ENCODE data around the gene MISP.

DNA sequence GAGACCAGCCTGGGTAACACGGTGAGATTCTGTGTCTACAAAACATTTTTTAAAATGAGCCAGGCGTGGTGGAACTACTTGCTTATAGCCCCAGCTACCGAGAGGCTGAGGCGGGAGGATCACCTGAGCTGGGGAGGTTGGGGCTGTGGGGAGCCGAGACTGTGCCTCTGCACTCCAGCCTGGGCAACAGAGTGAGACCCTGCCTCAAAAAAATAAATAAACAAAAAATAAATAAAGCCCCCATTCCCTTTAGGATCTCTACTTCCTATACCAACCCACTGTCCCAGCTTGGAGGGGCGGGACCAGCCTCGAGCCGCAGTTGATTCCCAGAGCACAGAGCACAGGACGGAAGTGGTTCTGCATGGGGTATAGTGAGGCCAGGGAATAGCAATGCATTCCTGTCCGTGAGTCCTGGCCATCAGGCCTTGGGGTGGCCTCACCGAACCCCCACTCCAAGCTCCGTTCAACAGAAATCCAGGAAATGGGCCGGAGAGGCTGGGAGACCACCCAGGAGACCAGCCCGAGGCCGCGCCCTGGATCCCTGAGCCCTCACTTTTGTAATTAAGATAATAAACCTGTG lies 41.5 kb downstream of the MISP start:
- TF ChIP-seq, protein P1, sequence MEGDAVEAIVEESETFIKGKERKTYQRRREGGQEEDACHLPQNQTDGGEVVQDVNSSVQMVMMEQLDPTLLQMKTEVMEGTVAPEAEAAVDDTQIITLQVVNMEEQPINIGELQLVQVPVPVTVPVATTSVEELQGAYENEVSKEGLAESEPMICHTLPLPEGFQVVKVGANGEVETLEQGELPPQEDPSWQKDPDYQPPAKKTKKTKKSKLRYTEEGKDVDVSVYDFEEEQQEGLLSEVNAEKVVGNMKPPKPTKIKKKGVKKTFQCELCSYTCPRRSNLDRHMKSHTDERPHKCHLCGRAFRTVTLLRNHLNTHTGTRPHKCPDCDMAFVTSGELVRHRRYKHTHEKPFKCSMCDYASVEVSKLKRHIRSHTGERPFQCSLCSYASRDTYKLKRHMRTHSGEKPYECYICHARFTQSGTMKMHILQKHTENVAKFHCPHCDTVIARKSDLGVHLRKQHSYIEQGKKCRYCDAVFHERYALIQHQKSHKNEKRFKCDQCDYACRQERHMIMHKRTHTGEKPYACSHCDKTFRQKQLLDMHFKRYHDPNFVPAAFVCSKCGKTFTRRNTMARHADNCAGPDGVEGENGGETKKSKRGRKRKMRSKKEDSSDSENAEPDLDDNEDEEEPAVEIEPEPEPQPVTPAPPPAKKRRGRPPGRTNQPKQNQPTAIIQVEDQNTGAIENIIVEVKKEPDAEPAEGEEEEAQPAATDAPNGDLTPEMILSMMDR (IDR thresholded peaks at IDR 0.05; ENCODE audit: borderline replicate concordance, extremely low read depth, low read length, poor library complexity, severe bottlenecking), result no peak
- no peak for TF ChIP-seq EZH2 (IDR thresholded peaks at IDR 0.05; ENCODE audit: borderline replicate concordance, low read depth, low read length, severe bottlenecking)

All from DND-41 (cell line).